ENCODE data around the gene DMTF1. TPM values are rescaled to one million over a fixed set of nuclear protein-coding genes. Genes with fewer than 3 reads are reported as not detected.
A peak's percentile ranks its signal among the peaks of the same experiment; 100 is the strongest.

Gene DMTF1
- total and polyA plus RNA-seq, 7 donors, result 8.3 to 25.3 (median 16.8) TPM

DNA sequence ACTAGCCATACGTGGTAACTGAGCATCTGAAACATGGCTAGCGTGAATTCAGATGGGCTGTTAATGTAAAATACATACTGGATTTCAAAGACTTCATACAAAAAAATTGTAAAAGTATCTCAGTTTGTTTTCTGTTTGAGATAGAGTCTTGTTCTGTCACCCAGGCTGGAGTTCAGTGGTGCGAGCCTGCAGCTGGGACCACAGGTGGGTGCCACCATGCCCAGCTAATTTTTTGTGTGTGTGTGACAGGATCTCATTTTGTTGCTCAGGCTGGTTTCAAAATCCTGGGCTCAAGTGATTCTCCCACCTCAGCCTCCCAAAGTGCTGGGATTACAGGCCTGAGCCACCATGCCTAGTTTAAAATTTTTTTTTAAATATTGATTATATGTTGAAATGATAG, 62.8 kb downstream of the DMTF1 start:
- H3K4me1 ChIP-seq, result peaks cover 5% of the 10 kb centered on the region
- WGBS, 3 donors, result 98 to 100% (median 99%) methylated on average over 3 of the region's 3 CpGs
- TF ChIP-seq CTCF (IDR thresholded peaks at IDR 0.05), result no peak
- H3K9me3 ChIP-seq, result no peaks in the 10 kb centered on the region
- H3K27ac ChIP-seq, result no peak overlapping the region
- no peak for DNase-seq
- no peaks in the 10 kb centered on the region for H3K27me3 ChIP-seq (ENCODE audit: insufficient read depth in 3 of 3, low read length in 2 of 3)
- H3K36me3 ChIP-seq (ENCODE audit: insufficient read depth in 1 of 2, low read depth in 1 of 2), result no peaks in the 10 kb centered on the region
- ATAC-seq, result no peak
- intact Hi-C loops (cut with DNase I), result no loop called here
- H3K4me3 ChIP-seq, result no peak overlapping the region

DNA sequence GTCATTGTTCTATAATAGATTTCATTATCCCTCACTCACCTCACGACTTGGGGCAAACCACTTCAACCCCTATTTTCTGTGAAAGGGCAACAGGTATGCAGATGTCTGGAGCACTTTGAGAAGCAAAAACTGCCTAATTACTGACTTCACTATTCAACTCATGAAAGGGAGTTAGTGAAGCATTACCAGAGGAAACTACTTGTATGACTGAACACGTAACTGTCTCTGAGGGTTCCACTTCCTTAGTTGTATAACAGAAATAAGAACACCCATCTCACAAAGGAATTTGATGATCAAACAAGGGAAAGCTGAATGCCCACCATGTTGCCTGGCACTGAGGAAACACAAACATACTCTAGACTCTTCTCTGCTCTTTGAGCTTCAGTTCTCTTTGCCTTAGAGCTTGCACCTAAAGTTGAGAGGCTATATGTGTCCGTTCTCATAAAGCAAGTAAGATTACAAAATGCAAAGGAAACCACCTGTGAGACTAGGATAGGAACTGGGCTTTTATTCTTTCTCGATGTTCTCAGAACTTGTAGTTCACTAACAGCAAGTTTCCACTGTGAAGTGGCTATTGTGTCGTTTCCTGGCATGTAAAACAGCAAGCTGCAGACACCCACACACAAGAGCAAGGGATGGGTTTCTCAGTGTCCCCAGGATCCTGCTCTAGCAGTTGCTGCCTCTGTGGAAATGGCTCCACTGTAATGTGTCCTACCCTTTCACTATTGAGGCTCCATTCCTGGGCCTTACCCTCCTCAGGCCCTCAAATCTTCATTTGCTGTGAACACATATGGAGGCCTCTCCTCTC, 64.7 kb downstream of the DMTF1 start:
- Histone ChIP-seq H3K27me3 (ENCODE audit: insufficient read depth in 3 of 3, low read length in 2 of 3) (no peaks in the 10 kb centered on the region), H3K4me1 (peaks cover 9% of the 10 kb centered on the region), H3K4me3 (no peak overlapping the region), H3K36me3 (ENCODE audit: insufficient read depth in 1 of 2, low read depth in 1 of 2) (no peaks in the 10 kb centered on the region), H3K9me3 (no peaks in the 10 kb centered on the region), H3K27ac (no peak overlapping the region)
- TF ChIP-seq CTCF (IDR thresholded peaks at IDR 0.05), result no peak
- intact Hi-C loops (cut with DNase I), result no loop called here
- ATAC-seq (no peak), DNase-seq (no peak)
- WGBS, 3 donors, result 65 to 70% (median 68%) methylated on average over 5 of the region's 5 CpGs

DNA sequence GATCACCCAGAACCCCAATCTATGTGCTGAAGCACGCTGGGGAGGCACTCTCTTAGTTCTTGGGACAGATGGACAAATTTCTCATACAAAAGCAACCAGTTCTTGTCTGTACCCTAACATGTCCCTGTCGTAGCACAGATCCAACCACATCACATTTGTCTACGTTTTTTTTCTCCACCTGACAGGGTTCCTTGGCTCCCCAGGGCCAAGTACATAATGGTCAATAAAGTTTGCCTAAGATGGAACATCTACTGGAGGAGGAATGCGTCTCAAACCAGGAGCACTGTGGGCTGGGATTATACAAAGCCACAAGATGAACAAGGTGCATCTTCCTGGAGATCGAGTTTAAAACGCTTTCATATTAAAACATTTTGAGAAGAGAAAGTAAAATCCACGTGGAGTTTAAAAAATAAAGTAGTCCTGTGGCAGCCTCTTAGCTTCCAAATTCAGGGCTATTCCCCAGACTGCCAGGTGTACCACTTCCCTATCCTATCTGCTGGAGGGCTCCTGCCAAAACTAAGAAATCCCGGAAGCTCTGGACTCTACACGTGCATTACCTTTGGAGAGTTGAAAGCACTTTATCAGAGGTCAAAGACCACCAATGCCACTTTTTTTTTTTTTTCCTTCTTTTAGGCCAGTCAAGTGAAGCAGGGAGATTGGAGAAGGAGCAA, 65.9 kb downstream of the DMTF1 start:
- 63 to 71% (median 65%) methylated on average over 9 of the region's 9 CpGs for WGBS, 3 donors
- Histone ChIP-seq H3K9me3 (no peaks in the 10 kb centered on the region), H3K27me3 (ENCODE audit: insufficient read depth in 3 of 3, low read length in 2 of 3) (peaks cover 0 to 5% (median 0%) of the 10 kb centered on the region in 3 donors), H3K36me3 (ENCODE audit: insufficient read depth in 1 of 2, low read depth in 1 of 2) (no peaks in the 10 kb centered on the region), H3K27ac (no peak overlapping the region), H3K4me1 (peaks cover 9% of the 10 kb centered on the region), H3K4me3 (peak overlapping the region; percentile 76)
- DNase-seq (no peak), ATAC-seq (no peak)
- intact Hi-C loops (cut with DNase I), result no loop called here
- TF ChIP-seq CTCF (IDR thresholded peaks at IDR 0.05), result no peak

DNA sequence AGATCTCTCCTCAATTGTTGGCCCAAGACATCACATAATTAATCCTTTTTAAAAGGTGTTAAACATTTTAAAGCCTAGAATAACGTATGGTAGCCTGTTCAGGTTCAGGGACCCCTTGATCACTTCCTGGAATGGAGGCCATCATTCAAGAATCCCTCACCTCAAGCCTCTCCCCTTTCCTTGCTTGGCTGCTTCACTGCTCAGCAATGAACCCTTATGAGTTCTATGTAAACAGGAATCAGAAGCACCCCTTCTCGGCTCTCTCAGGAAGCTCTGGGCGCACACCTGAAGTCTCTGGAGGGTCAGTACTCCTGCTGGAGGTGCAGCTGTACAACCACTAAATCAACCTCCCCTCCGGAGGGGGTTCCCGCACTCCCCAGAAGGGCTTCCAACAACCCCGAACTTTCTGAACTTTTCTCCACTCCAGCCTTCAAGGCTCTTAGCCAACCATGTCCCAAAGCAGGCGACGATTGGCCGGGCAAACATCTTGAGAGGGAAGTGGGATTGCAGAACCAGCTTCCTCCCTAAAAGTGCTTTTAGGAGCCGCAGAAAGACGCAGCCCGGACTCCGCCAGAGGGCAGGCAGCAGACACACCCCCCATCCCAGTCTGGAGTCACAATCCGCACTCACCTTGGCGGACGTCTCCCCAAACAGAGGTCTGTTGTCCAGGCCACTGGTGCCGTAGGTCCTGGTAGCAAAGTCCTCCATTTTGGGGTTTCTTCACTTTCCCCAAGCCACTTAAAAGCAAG, 66.7 kb downstream of the DMTF1 start:
- Histone ChIP-seq H3K36me3 (ENCODE audit: insufficient read depth in 1 of 2, low read depth in 1 of 2) (no peaks in the 10 kb centered on the region), H3K4me3 (peak overlapping the region; percentile 76), H3K27ac (peak overlapping the region; percentile 72), H3K27me3 (ENCODE audit: insufficient read depth in 3 of 3, low read length in 2 of 3) (peaks cover 0 to 6% (median 0%) of the 10 kb centered on the region in 3 donors), H3K9me3 (no peaks in the 10 kb centered on the region), H3K4me1 (peaks cover 9% of the 10 kb centered on the region)
- DNase-seq (peak; percentile 59 to 80), ATAC-seq (peak; percentile 4 to 52 (median 33))
- intact Hi-C loops (cut with DNase I), result no loop called here
- 7 to 12% (median 9%) methylated on average over 17 of the region's 17 CpGs for WGBS, 3 donors
- no peak for TF ChIP-seq CTCF (IDR thresholded peaks at IDR 0.05)

All from psoas muscle (tissue), 8 donors.